Activated T-helper 1 cell treated with anti-CD3 and anti-CD28 coated beads, Interleukin-2, amount 50 U/mL, for 16 hours (primary cell): Measurements from ENCODE around the gene PANK2.

ENCODE experiments used
- DNase-seq, 2 donors: peaks; one replicate each; pipeline ENCODE4 v3.0.0-alpha.2; 2020; ENCODE audit warnings: low read depth in 1 of 2, low spot score in 1 of 2

Gene PANK2

GRCh38 chr20:3901028-3901705 is 12.0 kb downstream of the PANK2 start:
- no peak for DNase-seq

- DNase-seq, result no peak
Observed at GRCh38 chr20:3901706-3902440, 12.7 kb downstream of the PANK2 start.

GRCh38 chr20:3902446-3902845 is 13.3 kb downstream of the PANK2 start:
- DNase-seq, result no peak

- no peak for DNase-seq
Observed at GRCh38 chr20:3904224-3904623, 15.0 kb downstream of the PANK2 start.

- DNase-seq, result no peak
Observed at GRCh38 chr20:3904857-3905256, 15.7 kb downstream of the PANK2 start.

GRCh38 chr20:3906744-3907721 is 17.8 kb downstream of the PANK2 start:
- DNase-seq, result peak in 1 of 2 donors; percentile 19

GRCh38 chr20:3908667-3909066 is 19.5 kb downstream of the PANK2 start:
- no peak for DNase-seq

- no peak for DNase-seq
Observed at GRCh38 chr20:3909952-3910366, 20.8 kb downstream of the PANK2 start.

- no peak for DNase-seq
Observed at GRCh38 chr20:3910853-3911252, 21.7 kb downstream of the PANK2 start.

GRCh38 chr20:3911956-3912355 is 22.8 kb downstream of the PANK2 start:
- DNase-seq, result no peak

GRCh38 chr20:3914446-3914845 is 25.3 kb downstream of the PANK2 start:
- no peak for DNase-seq

GRCh38 chr20:3915691-3916090 is 26.5 kb downstream of the PANK2 start:
- no peak for DNase-seq

- DNase-seq, result no peak
Observed at GRCh38 chr20:3916364-3916763, 27.2 kb downstream of the PANK2 start.

GRCh38 chr20:3919352-3919751 is 30.2 kb downstream of the PANK2 start:
- DNase-seq, result no peak

GRCh38 chr20:3922223-3922982 is 33.2 kb downstream of the PANK2 start:
- no peak for DNase-seq

- DNase-seq, result no peak
Observed at GRCh38 chr20:3922983-3923339, 33.8 kb downstream of the PANK2 start.

GRCh38 chr20:3923818-3924217 is 34.6 kb downstream of the PANK2 start:
- no peak for DNase-seq

GRCh38 chr20:3924304-3925112 is 35.3 kb downstream of the PANK2 start:
- DNase-seq, result no peak

GRCh38 chr20:3925113-3925695 is 36.0 kb downstream of the PANK2 start:
- DNase-seq, result no peak
